OCI-LY7 (cell line): Measurements from ENCODE around the gene ACER3.

Experiments used
- CTCF ChIP-seq: fragments of 200-600 bp; sonication (generic); conservative IDR thresholded peaks from 2 replicates; pipeline ENCODE4 v1.5.1; 2014; ENCODE audit warnings: mild to moderate bottlenecking, antibody characterized with exemption, low read length, moderate library complexity, mixed read lengths
- EZH2phosphoT487 ChIP-seq: fragments of 200-600 bp; sonication (generic); IDR thresholded peaks from 2 replicates; pipeline ENCODE4 v1.6.1; 2018; ENCODE audit warnings: low read depth, borderline replicate concordance, mild to moderate bottlenecking, mixed run types, antibody characterized with exemption, low read length, moderate library complexity, mixed read lengths

GRCh38 chr11:77057938-77058474 is 197.3 kb downstream of the ACER3 start:
- TF ChIP-seq CTCF (no peak), EZH2phosphoT487 (no peak)
